GM12892 (cell line): ENCODE results near the gene CEP112.
"Not testable (repeated sequence)": the region's sequence is repeated elsewhere in the genome, so short reads cannot be mapped to it uniquely, and the experiment has no call there.

Experiments used
- POLR2A ChIP-seq: IDR thresholded peaks from 2 replicates; pipeline ENCODE4 v1.6.1; 2011; ENCODE audit warnings: low read depth, low read length, control low read depth
- POLR2AphosphoS5 ChIP-seq: IDR thresholded peaks from 2 replicates; pipeline ENCODE4 v1.6.1; 2011; ENCODE audit warnings: low read depth, low read length, control low read depth

DNA sequence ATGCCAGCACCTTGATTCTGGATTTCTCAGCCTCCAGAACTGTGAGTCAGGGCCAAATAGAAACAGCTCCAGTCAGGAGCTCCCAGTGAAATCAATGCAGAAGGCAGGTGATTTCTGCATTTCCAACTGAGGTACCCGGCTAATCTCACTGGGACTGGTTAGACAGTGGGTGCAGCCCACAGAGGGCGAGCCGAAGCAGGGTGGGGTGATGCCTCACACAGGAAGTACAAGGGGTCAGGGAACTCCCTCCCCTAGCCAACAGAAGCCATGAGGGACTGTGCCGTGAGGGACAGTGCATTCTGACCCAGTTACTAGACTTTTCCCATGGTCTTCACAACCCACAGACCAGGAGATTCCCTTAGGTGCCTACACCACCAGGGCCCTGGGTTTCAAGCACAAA is 36.9 kb downstream of the CEP112 start:
- not testable (repeated sequence) for TF ChIP-seq POLR2A, POLR2AphosphoS5
